Panc1 (cell line): ENCODE measurements around the gene AFM. TPM values are rescaled to one million over a fixed set of nuclear protein-coding genes. Genes with fewer than 3 reads are reported as not detected.

Experiments
- ATAC-seq: fragments of 200-7000 bp; cut with Tn5 transposase; 2 replicates; pipeline ENCODE4 v1.9.1; 2020; ENCODE audit warnings: mild to moderate bottlenecking, moderate library complexity
- BruUV-seq: library from RNA; stranded (reverse); fragments of 400-500 nt; replicated peaks from 2 replicates; lab custom pipeline; 2021; lab: Mats Ljungman, UMichigan
- CTCF ChIA-PET: fragments of 300-600 bp; sonication (Branson Sonifier 250); formaldehyde crosslinking; loops from one replicate; lab custom pipeline; 2022; ENCODE audit warnings: antibody characterized with exemption; lab: Charles Lee
- POLR2A ChIA-PET: fragments of 300-600 bp; sonication (Branson Sonifier 250); formaldehyde crosslinking; loops from one replicate; lab custom pipeline; 2022; ENCODE audit warnings: antibody characterized with exemption; lab: Charles Lee
- DNase-seq: peaks from one replicate; pipeline ENCODE4 v3.0.0-alpha.2; 2010; ENCODE audit warnings: low read depth, low spot score
- H3K27ac ChIP-seq: 2 replicates; pipeline ENCODE4 v1.5.1; 2011; ENCODE audit warnings: mild to moderate bottlenecking, low read length, inconsistent platforms
- H3K27me3 ChIP-seq: fragments of 200-500 bp; sonication (Bioruptor generic); 2 replicates; pipeline ENCODE4 v1.6.0; 2014; ENCODE audit warnings: low read length, inconsistent platforms; ENCODE audit not compliant: control insufficient read depth, insufficient read depth
- H3K36me3 ChIP-seq: fragments of 200-500 bp; sonication (Bioruptor generic); 2 replicates; pipeline ENCODE4 v1.5.1; 2014; ENCODE audit warnings: inconsistent platforms, mild to moderate bottlenecking, low read length, moderate library complexity; ENCODE audit not compliant: control insufficient read depth, insufficient read depth
- H3K4me1 ChIP-seq: 2 replicates; pipeline ENCODE4 v1.5.1; 2011; ENCODE audit warnings: inconsistent platforms, mild to moderate bottlenecking, low read length, moderate library complexity; ENCODE audit not compliant: control insufficient read depth, insufficient read depth
- H3K4me3 ChIP-seq, 2 experiments: 2 replicates each; pipeline ENCODE4 v1.5.1; 2011 to 2012; ENCODE audit warnings: low read depth in 2 of 2, low read length in 2 of 2, mild to moderate bottlenecking in 2 of 2, inconsistent platforms in 1 of 2, moderate library complexity in 1 of 2
- H3K9me3 ChIP-seq: fragments of 200-500 bp; sonication (Bioruptor generic); 2 replicates; pipeline ENCODE4 v1.5.1; 2014; ENCODE audit warnings: low read depth, mild to moderate bottlenecking, inconsistent platforms, low read length, moderate library complexity; ENCODE audit not compliant: control insufficient read depth, insufficient read depth
- POLR2AphosphoS5 ChIP-seq: IDR thresholded peaks from 2 replicates; pipeline ENCODE4 v1.6.1; 2012; ENCODE audit warnings: mild to moderate bottlenecking, low read depth, low read length, moderate library complexity
- SIN3A ChIP-seq: IDR thresholded peaks from 2 replicates; pipeline ENCODE4 v1.6.1; 2012; ENCODE audit warnings: low read depth, mild to moderate bottlenecking, low read length, moderate library complexity, borderline replicate concordance; ENCODE audit not compliant: insufficient read depth
- TCF7L2 ChIP-seq: IDR thresholded peaks from 2 replicates; pipeline ENCODE4 v1.6.1; 2011; ENCODE audit warnings: mild to moderate bottlenecking, low read depth, low read length, inconsistent platforms
- in situ Hi-C: cut with HindIII; loops from 2 replicates; pipeline ENCODE4 v1.10.0; 2016; ENCODE audit warnings: low sequenced_read_pairs, low pct_unique_long_range_greater_than_20kb
- intact Hi-C: fragments of 100-400 bp; cut with micrococcal nuclease; formaldehyde crosslinking; loops from one replicate; pipeline ENCODE4 v1.10.0; 2022; ENCODE audit not compliant: unreplicated experiment
- total RNA-seq: library from RNA; stranded (reverse); gene quantifications from one replicate; pipeline ENCODE4 v1.2.1, GENCODE V29; 2021; ENCODE audit not compliant: unreplicated experiment
- TF ChIP-seq, protein P1 (sequence below), 2 experiments: IDR thresholded peaks; 2 replicates each; pipeline ENCODE4 v1.6.1; 2011 to 2012; ENCODE audit warnings: low read depth in 2 of 2, control low read depth in 1 of 2, low read length in 1 of 2, mild to moderate bottlenecking in 1 of 2, moderate library complexity in 1 of 2; ENCODE audit not compliant: insufficient read depth in 1 of 2
- TF ChIP-seq, protein P2 (sequence below): fragments of 450-650 bp; IDR thresholded peaks from 2 replicates; pipeline ENCODE4 v1.5.1; 2017; ENCODE audit warnings: mild to moderate bottlenecking

The AFM gene
- total RNA-seq, 1 experiment from 2014 or later = not detected

DNA sequence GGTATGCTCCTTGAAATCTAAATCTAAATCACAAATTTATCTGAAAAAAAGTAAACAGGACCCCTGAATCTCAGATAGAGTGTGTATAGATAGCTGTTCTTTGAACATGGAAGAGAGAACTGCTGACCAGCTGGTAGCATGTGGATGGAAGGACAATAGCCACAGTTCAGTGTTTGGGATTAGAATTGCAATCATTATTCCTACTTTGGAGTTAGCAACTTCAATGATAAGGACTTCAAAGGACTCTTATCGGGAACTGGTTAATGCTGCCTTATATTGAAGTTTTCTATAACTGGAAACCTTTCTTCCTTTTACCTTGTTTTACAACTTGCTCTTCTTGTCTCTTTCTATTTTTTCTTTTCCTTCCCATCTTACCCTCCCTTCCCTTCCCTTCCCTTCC, 5.0 kb downstream of the AFM start:
- H3K36me3 ChIP-seq = no peaks in the 10 kb centered on the region
- in situ Hi-C loops (no loop called here), intact Hi-C loops (no loop called here)
- H3K9me3 ChIP-seq = no peaks in the 10 kb centered on the region
- ATAC-seq = no peak
- H3K4me3 ChIP-seq = no peak overlapping the region
- DNase-seq = no peak
- no peaks in the 10 kb centered on the region for H3K27me3 ChIP-seq
- POLR2A ChIA-PET = no interaction called here
- no peak for TF ChIP-seq SIN3A
- TF ChIP-seq, protein P1, sequence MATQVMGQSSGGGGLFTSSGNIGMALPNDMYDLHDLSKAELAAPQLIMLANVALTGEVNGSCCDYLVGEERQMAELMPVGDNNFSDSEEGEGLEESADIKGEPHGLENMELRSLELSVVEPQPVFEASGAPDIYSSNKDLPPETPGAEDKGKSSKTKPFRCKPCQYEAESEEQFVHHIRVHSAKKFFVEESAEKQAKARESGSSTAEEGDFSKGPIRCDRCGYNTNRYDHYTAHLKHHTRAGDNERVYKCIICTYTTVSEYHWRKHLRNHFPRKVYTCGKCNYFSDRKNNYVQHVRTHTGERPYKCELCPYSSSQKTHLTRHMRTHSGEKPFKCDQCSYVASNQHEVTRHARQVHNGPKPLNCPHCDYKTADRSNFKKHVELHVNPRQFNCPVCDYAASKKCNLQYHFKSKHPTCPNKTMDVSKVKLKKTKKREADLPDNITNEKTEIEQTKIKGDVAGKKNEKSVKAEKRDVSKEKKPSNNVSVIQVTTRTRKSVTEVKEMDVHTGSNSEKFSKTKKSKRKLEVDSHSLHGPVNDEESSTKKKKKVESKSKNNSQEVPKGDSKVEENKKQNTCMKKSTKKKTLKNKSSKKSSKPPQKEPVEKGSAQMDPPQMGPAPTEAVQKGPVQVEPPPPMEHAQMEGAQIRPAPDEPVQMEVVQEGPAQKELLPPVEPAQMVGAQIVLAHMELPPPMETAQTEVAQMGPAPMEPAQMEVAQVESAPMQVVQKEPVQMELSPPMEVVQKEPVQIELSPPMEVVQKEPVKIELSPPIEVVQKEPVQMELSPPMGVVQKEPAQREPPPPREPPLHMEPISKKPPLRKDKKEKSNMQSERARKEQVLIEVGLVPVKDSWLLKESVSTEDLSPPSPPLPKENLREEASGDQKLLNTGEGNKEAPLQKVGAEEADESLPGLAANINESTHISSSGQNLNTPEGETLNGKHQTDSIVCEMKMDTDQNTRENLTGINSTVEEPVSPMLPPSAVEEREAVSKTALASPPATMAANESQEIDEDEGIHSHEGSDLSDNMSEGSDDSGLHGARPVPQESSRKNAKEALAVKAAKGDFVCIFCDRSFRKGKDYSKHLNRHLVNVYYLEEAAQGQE (IDR thresholded peaks at IDR 0.05; ENCODE audit: insufficient read depth in 1 of 2, low read depth in 2 of 2, low read length in 1 of 2) = no peak
- no peak for TF ChIP-seq TCF7L2
- TF ChIP-seq, protein P2, sequence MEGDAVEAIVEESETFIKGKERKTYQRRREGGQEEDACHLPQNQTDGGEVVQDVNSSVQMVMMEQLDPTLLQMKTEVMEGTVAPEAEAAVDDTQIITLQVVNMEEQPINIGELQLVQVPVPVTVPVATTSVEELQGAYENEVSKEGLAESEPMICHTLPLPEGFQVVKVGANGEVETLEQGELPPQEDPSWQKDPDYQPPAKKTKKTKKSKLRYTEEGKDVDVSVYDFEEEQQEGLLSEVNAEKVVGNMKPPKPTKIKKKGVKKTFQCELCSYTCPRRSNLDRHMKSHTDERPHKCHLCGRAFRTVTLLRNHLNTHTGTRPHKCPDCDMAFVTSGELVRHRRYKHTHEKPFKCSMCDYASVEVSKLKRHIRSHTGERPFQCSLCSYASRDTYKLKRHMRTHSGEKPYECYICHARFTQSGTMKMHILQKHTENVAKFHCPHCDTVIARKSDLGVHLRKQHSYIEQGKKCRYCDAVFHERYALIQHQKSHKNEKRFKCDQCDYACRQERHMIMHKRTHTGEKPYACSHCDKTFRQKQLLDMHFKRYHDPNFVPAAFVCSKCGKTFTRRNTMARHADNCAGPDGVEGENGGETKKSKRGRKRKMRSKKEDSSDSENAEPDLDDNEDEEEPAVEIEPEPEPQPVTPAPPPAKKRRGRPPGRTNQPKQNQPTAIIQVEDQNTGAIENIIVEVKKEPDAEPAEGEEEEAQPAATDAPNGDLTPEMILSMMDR = no peak
- no peak for TF ChIP-seq POLR2AphosphoS5
- no peaks in the 10 kb centered on the region for H3K4me1 ChIP-seq
- CTCF ChIA-PET = no interaction called here
- no peak overlapping the region for H3K27ac ChIP-seq
- BruUV-seq = no TSS peak

DNA sequence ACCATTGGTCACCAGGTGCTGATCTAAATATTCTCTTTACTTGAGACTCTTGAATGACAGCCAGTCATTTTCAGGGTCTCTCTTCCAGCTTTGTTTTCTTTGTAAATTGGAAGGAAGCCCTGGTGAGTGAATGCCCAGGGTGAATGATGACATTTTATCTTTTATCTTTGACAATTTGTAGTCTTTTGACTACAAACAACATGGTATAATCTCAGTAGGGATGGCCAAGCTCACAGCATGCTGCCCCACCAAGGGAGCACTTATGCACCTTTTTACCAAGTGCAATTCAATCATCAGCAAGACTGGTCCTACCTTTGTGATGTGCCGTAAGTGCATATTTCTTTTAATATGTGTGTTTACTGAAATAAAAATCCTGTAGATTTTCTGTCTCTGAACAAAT, 5.7 kb downstream of the AFM start:
- Histone ChIP-seq H3K27me3 (no peaks in the 10 kb centered on the region), H3K9me3 (no peaks in the 10 kb centered on the region), H3K27ac (no peak overlapping the region), H3K4me1 (no peaks in the 10 kb centered on the region), H3K4me3 (no peak overlapping the region), H3K36me3 (no peaks in the 10 kb centered on the region)
- TF ChIP-seq POLR2AphosphoS5 (no peak), TCF7L2 (no peak)
- TF ChIP-seq, protein P1 (IDR thresholded peaks at IDR 0.05; ENCODE audit: insufficient read depth in 1 of 2, low read depth in 2 of 2, low read length in 1 of 2) = no peak
- POLR2A ChIA-PET = no interaction called here
- intact Hi-C loops (no loop called here), in situ Hi-C loops (no loop called here)
- CTCF ChIA-PET = no interaction called here
- BruUV-seq = no TSS peak
- no peak for DNase-seq
- no peak for ATAC-seq
